Gastrocnemius medialis (tissue), 4 donors: ENCODE data around the gene NR6A1. TPM values are rescaled to one million over a fixed set of nuclear protein-coding genes. Genes with fewer than 3 reads are reported as not detected.

ENCODE experiments used
- ATAC-seq, 2 donors: fragments of 150-250 bp; one replicate each; pipeline ENCODE4 v1.9.1; 2016
- DNase-seq, 2 donors: peaks; one replicate each; pipeline ENCODE4 v3.0.0-alpha.2; 2019
- H3K27ac ChIP-seq, 4 donors: fragments of 200-600 bp; sonication (generic); 1 replicate in 1 of 4; 2 replicates in 3 of 4; pipeline ENCODE4 v1.5.1; 2016 to 2018; ENCODE audit warnings: mild to moderate bottlenecking in 2 of 4, moderate library complexity in 1 of 4
- H3K27me3 ChIP-seq, 3 donors: fragments of 200-600 bp; sonication (generic) in 2 of 3; 1 replicate in 1 of 3; 2 replicates in 2 of 3; pipeline versions ENCODE4 v1.5.1 to v1.6.0; 2016 to 2019; ENCODE audit warnings: mild to moderate bottlenecking in 1 of 3, moderate library complexity in 1 of 3
- H3K36me3 ChIP-seq, 2 donors: fragments of 200-600 bp; sonication (generic) in 1 of 2; one replicate each; pipeline ENCODE4 v1.5.1; 2017 to 2018
- H3K4me1 ChIP-seq, 2 donors: fragments of 200-600 bp; sonication (generic) in 1 of 2; one replicate each; pipeline ENCODE4 v1.5.1; 2016 to 2017; ENCODE audit warnings: mild to moderate bottlenecking in 2 of 2
- H3K4me3 ChIP-seq, 4 donors: fragments of 200-600 bp; sonication (generic) in 3 of 4; 1 replicate in 1 of 4; 2 replicates in 3 of 4; pipeline ENCODE4 v1.5.1; 2016 to 2019; ENCODE audit warnings: mild to moderate bottlenecking in 2 of 4
- H3K9me3 ChIP-seq, 3 donors: fragments of 200-600 bp; sonication (generic) in 2 of 3; 1 replicate in 1 of 3; 2 replicates in 2 of 3; pipeline ENCODE4 v1.5.1; 2016 to 2019
- CTCF ChIP-seq, 5 experiments: fragments of 450-650 bp in 3 of 5; fragments of 200-600 bp in 2 of 5; sonication (generic) in 2 of 5; IDR thresholded peaks in 4 of 5; conservative IDR thresholded peaks in 1 of 5; 1 replicate in 4 of 5; 2 replicates in 1 of 5; pipeline ENCODE4 v1.5.1; 2016 to 2019; ENCODE audit warnings: antibody characterized with exemption in 5 of 5, mild to moderate bottlenecking in 3 of 5, moderate library complexity in 3 of 5
- POLR2A ChIP-seq, 2 donors: fragments of 450-650 bp; IDR thresholded peaks; one replicate each; pipeline ENCODE4 v1.6.1; 2017; ENCODE audit warnings: antibody characterized with exemption in 2 of 2, mild to moderate bottlenecking in 2 of 2, moderate library complexity in 2 of 2
- in situ Hi-C, 4 donors: fragments of 200-750 bp; cut with MboI; loops; one replicate each; pipeline versions ENCODE4 v1.15.0 to v1.8.0; 2017; ENCODE audit warnings: low sequenced_read_pairs in 4 of 4
- intact Hi-C: fragments of 100-400 bp; cut with DNase I; formaldehyde crosslinking; loops from one replicate; pipeline ENCODE4 v1.15.1; 2023; ENCODE audit warnings: low total_unique reads
- total RNA-seq, 4 donors: library from RNA; depleted of rRNA; stranded (reverse); fragments of >200 nt; gene quantifications; one replicate each; pipeline versions ENCODE4 v1.1.0 to v1.2.3, GENCODE V29; 2016

Gene NR6A1
- total RNA-seq, 4 donors from 2014 or later = 0.58 to 5.6 (median 2.1) TPM

GRCh38 chr9:124761710-124762109 lies 9.4 kb downstream of the NR6A1 start:
- Histone ChIP-seq H3K27ac (no peak overlapping the region), H3K36me3 (no peaks in the 10 kb centered on the region), H3K4me3 (no peak overlapping the region), H3K27me3 (peaks cover 0 to 6% (median 5%) of the 10 kb centered on the region in 3 donors), H3K4me1 (no peaks in the 10 kb centered on the region), H3K9me3 (no peaks in the 10 kb centered on the region)
- no peak for TF ChIP-seq POLR2A (IDR thresholded peaks at IDR 0.05)
- TF ChIP-seq CTCF (IDR thresholded peaks at IDR 0.05 in 4 of 5, conservative IDR thresholded peaks at IDR 0.05 in 1 of 5) = no peak
- intact Hi-C loops = no loop called here
- ATAC-seq = peak in 1 of 2 donors; percentile 36
- in situ Hi-C loops = loop anchor here in 2 of 4 donors (25.0 kb wide), 3 partner anchors 376 to 626 kb away; partner anchors contain the start of gene SCAI (in 2 of the 2)
- DNase-seq = no peak

- no peak for TF ChIP-seq CTCF (IDR thresholded peaks at IDR 0.05 in 4 of 5, conservative IDR thresholded peaks at IDR 0.05 in 1 of 5)
- no peak for TF ChIP-seq POLR2A (IDR thresholded peaks at IDR 0.05)
- H3K9me3 ChIP-seq = no peaks in the 10 kb centered on the region
- DNase-seq = no peak
- intact Hi-C loops = no loop called here
- no peaks in the 10 kb centered on the region for H3K4me1 ChIP-seq
- in situ Hi-C loops = loop anchor here in 2 of 4 donors (25.0 kb wide), 3 partner anchors 376 to 626 kb away; partner anchors contain the start of gene SCAI (in 2 of the 2)
- no peak overlapping the region for H3K27ac ChIP-seq
- no peaks in the 10 kb centered on the region for H3K36me3 ChIP-seq
- no peak for ATAC-seq
- H3K4me3 ChIP-seq = no peak overlapping the region
- H3K27me3 ChIP-seq = peaks cover 0 to 5% (median 4%) of the 10 kb centered on the region in 3 donors
These were observed 9.9 kb downstream of the NR6A1 start for GRCh38 chr9:124761196-124761595.

DNA sequence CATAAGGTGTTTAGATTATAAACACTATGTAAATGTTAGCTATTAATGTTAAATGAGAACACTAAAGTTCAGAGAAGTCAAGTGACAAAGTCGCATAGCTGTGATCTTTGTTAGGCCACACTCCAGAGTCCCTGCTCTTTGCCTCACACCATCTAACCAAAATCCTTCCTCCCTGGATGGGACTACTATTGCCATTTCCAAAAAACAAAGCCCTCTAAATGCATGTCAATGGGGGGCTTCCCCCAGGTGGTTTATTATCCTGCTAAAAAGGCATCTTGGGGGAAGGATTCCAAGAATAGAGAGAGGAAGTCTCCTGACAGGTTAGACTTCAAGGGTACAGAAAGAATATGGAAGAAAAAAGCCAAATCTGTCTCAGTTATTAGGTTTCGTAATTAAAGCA lies 10.4 kb downstream of the NR6A1 start:
- H3K27ac ChIP-seq = no peak overlapping the region
- H3K27me3 ChIP-seq = peaks cover 0 to 8% (median 4%) of the 10 kb centered on the region in 3 donors
- intact Hi-C loops = no loop called here
- H3K4me3 ChIP-seq = no peak overlapping the region
- DNase-seq (no peak), ATAC-seq (no peak)
- in situ Hi-C loops = loop anchor here in 2 of 4 donors (25.0 kb wide), 3 partner anchors 377 to 627 kb away; partner anchors contain the start of gene SCAI (in 2 of the 2)
- no peaks in the 10 kb centered on the region for H3K4me1 ChIP-seq
- TF ChIP-seq POLR2A (IDR thresholded peaks at IDR 0.05) = no peak
- no peaks in the 10 kb centered on the region for H3K36me3 ChIP-seq
- no peaks in the 10 kb centered on the region for H3K9me3 ChIP-seq

DNA sequence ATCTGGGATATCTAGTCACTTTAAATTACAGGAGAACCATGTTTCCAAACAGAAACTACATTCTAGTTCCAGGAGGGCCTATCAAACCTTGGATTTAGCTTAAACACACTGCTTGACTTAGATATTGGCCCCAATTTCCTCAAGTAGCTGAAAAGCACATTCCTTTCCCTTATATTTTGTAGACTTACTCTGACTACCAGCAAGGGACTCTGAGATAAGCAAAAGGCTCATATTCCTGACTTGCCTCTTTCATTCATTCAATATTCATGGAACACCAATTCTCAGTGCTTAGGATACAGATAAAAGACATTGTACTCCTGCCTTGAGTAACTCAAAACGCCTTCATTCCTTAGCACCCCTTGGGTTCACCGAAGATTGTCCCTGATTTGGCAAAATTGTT lies 11.8 kb downstream of the NR6A1 start:
- Histone ChIP-seq H3K27me3 (peaks cover 0 to 4% (median 3%) of the 10 kb centered on the region in 3 donors), H3K27ac (no peak overlapping the region), H3K36me3 (no peaks in the 10 kb centered on the region), H3K9me3 (no peaks in the 10 kb centered on the region), H3K4me3 (no peak overlapping the region), H3K4me1 (no peaks in the 10 kb centered on the region)
- in situ Hi-C loops = loop anchor here in 2 of 4 donors (25.0 kb wide), 3 partner anchors 378 to 628 kb away; partner anchors contain the start of gene SCAI (in 2 of the 2)
- ATAC-seq (no peak), DNase-seq (no peak)
- intact Hi-C loops = no loop called here
- TF ChIP-seq POLR2A (IDR thresholded peaks at IDR 0.05) = no peak
- TF ChIP-seq CTCF (IDR thresholded peaks at IDR 0.05 in 4 of 5, conservative IDR thresholded peaks at IDR 0.05 in 1 of 5) = no peak

GRCh38 chr9:124758691-124759090 lies 12.4 kb downstream of the NR6A1 start:
- TF ChIP-seq CTCF (IDR thresholded peaks at IDR 0.05 in 4 of 5, conservative IDR thresholded peaks at IDR 0.05 in 1 of 5) (no peak), POLR2A (IDR thresholded peaks at IDR 0.05) (no peak)
- ATAC-seq = no peak
- Histone ChIP-seq H3K4me3 (no peak overlapping the region), H3K36me3 (no peaks in the 10 kb centered on the region), H3K27ac (no peak overlapping the region), H3K27me3 (peaks cover 0 to 4% (median 3%) of the 10 kb centered on the region in 3 donors), H3K9me3 (no peaks in the 10 kb centered on the region), H3K4me1 (no peaks in the 10 kb centered on the region)
- no peak for DNase-seq
- in situ Hi-C loops (loop anchor here in 2 of 4 donors (25.0 kb wide), 3 partner anchors 379 to 629 kb away; partner anchors contain the start of gene SCAI (in 2 of the 2)), intact Hi-C loops (no loop called here)
